SK-N-SH (cell line): ENCODE measurements around the gene HAGH. TPM values are rescaled to one million over a fixed set of nuclear protein-coding genes. Genes with fewer than 3 reads are reported as not detected.

Experiments
- CTCF ChIA-PET: fragments of 300-600, 350-600 bp; formaldehyde crosslinking; extraction: SDS; loops from one replicate; lab custom pipeline; 2021; lab: Yijun Ruan, JAX
- POLR2A ChIA-PET: fragments of 350-600 bp; sonication (Branson Sonifier 250); formaldehyde crosslinking; extraction: SDS; loops from one replicate; lab custom pipeline; 2020; ENCODE audit warnings: antibody characterized with exemption, inconsistent platforms; lab: Yijun Ruan, JAX
- DNase-seq: peaks from one replicate; pipeline ENCODE4 v3.0.0; 2012
- H2AFZ ChIP-seq: fragments of 200-600 bp; sonication (generic); 2 replicates; pipeline ENCODE4 v1.8.1; 2016; ENCODE audit warnings: antibody characterized with exemption, mild to moderate bottlenecking, low read depth
- H3F3A ChIP-seq: fragments of 200-600 bp; sonication (generic); replicated peaks from 2 replicates; pipeline ENCODE3; 2016; ENCODE audit warnings: antibody characterized with exemption, mild to moderate bottlenecking; ENCODE audit not compliant: insufficient read depth
- H3K27ac ChIP-seq, 2 experiments: fragments of 200-500 bp in 1 of 2; fragments of 200-600 bp in 1 of 2; sonication (Bioruptor generic) in 1 of 2; sonication (generic), shearing (Covaris generic) in 1 of 2; 2 replicates each; pipeline versions ENCODE4 v1.5.1 to v1.6.1; 2014 to 2016; ENCODE audit warnings: low read depth in 2 of 2, inconsistent platforms in 1 of 2, low read length in 1 of 2, mild to moderate bottlenecking in 1 of 2, mixed read lengths in 1 of 2
- H3K27me3 ChIP-seq: fragments of 200-600 bp; sonication (generic), shearing (Covaris generic); 2 replicates; pipeline ENCODE4 v1.6.1; 2016; ENCODE audit warnings: mixed run types; ENCODE audit not compliant: insufficient read depth
- H3K36me3 ChIP-seq, 2 experiments: fragments of 200-500 bp in 1 of 2; fragments of 200-600 bp in 1 of 2; sonication (Bioruptor generic) in 1 of 2; sonication (generic) in 1 of 2; replicated peaks in 1 of 2; 2 replicates each; pipeline versions ENCODE3 to v1.5.1; 2014 to 2016; ENCODE audit warnings: low read length in 1 of 2, mild to moderate bottlenecking in 1 of 2; ENCODE audit not compliant: insufficient read depth in 2 of 2, control insufficient read depth in 1 of 2
- H3K4me1 ChIP-seq, 2 experiments: fragments of 200-500 bp in 1 of 2; fragments of 200-600 bp in 1 of 2; sonication (Bioruptor generic) in 1 of 2; sonication (generic), shearing (Covaris generic) in 1 of 2; 2 replicates each; pipeline versions ENCODE4 v1.5.1 to v1.6.1; 2014 to 2016; ENCODE audit warnings: low read depth in 1 of 2, low read length in 1 of 2, mixed run types in 1 of 2; ENCODE audit not compliant: insufficient read depth in 2 of 2, control insufficient read depth in 1 of 2
- H3K4me2 ChIP-seq: fragments of 200-600 bp; sonication (generic), shearing (Covaris generic); 2 replicates; pipeline ENCODE4 v1.6.1; 2017; ENCODE audit warnings: mixed run types
- H3K4me3 ChIP-seq, 2 experiments: fragments of 200-500 bp in 1 of 2; fragments of 200-600 bp in 1 of 2; sonication (Bioruptor generic) in 1 of 2; sonication (generic), shearing (Covaris generic) in 1 of 2; 2 replicates each; pipeline versions ENCODE4 v1.5.1 to v1.8.1; 2014 to 2016; ENCODE audit warnings: low read depth in 2 of 2, inconsistent platforms in 1 of 2, low read length in 1 of 2, mild to moderate bottlenecking in 1 of 2, mixed read lengths in 1 of 2, moderate library complexity in 1 of 2
- H3K79me2 ChIP-seq: fragments of 200-600 bp; sonication (generic); 2 replicates; pipeline ENCODE4 v1.8.1; 2017; ENCODE audit warnings: mild to moderate bottlenecking; ENCODE audit not compliant: insufficient read depth
- H3K9ac ChIP-seq: fragments of 200-600 bp; sonication (generic); 2 replicates; pipeline ENCODE4 v1.6.1; 2017; ENCODE audit warnings: mixed run types
- H3K9me2 ChIP-seq: fragments of 200-600 bp; sonication (generic); 2 replicates; pipeline ENCODE4 v1.6.1; 2017; ENCODE audit warnings: mixed run types
- H3K9me3 ChIP-seq: fragments of 200-600 bp; sonication (generic); 2 replicates; pipeline ENCODE4 v1.6.1; 2017; ENCODE audit warnings: mixed run types, mild to moderate bottlenecking, moderate library complexity
- H4K20me1 ChIP-seq: fragments of 200-600 bp; sonication (generic); 2 replicates; pipeline ENCODE4 v1.6.1; 2017; ENCODE audit warnings: mild to moderate bottlenecking, mixed run types; ENCODE audit not compliant: insufficient read depth
- CHD2 ChIP-seq: fragments of 150-350 bp; IDR thresholded peaks from 2 replicates; pipeline ENCODE4 v1.6.1; 2018; ENCODE audit warnings: low read length; ENCODE audit not compliant: partially characterized antibody
- FOSL2 ChIP-seq: IDR thresholded peaks from 2 replicates; pipeline ENCODE4 v1.4.0; 2012; ENCODE audit warnings: low read depth, mild to moderate bottlenecking, moderate library complexity, borderline replicate concordance
- FOXM1 ChIP-seq: IDR thresholded peaks from 2 replicates; pipeline ENCODE4 v1.4.0; 2012; ENCODE audit warnings: low read depth, mild to moderate bottlenecking
- GABPA ChIP-seq: IDR thresholded peaks from 2 replicates; pipeline ENCODE4 v1.4.0; 2012; ENCODE audit warnings: low read depth, mild to moderate bottlenecking
- GATA2 ChIP-seq: sonication (generic); formaldehyde crosslinking; IDR thresholded peaks from 2 replicates; pipeline ENCODE4 v1.5.0; 2020; ENCODE audit warnings: mild to moderate bottlenecking, missing genetic modification reagents
- MEF2A ChIP-seq: IDR thresholded peaks from 2 replicates; pipeline ENCODE4 v1.4.0; 2012; ENCODE audit warnings: low read depth, borderline replicate concordance
- NRF1 ChIP-seq: IDR thresholded peaks from 2 replicates; pipeline ENCODE4 v1.6.1; 2012; ENCODE audit warnings: low read depth, mild to moderate bottlenecking, low read length
- POLR2AphosphoS5 ChIP-seq: IDR thresholded peaks from 2 replicates; pipeline ENCODE4 v1.6.1; 2012; ENCODE audit warnings: low read depth, low read length
- RAD21 ChIP-seq: IDR thresholded peaks from 2 replicates; pipeline ENCODE4 v1.6.1; 2012; ENCODE audit warnings: mild to moderate bottlenecking, low read length
- RCOR1 ChIP-seq: fragments of 150-350 bp; IDR thresholded peaks from 2 replicates; pipeline ENCODE4 v1.6.1; 2017; ENCODE audit warnings: antibody characterized with exemption, low read length
- RFX5 ChIP-seq: IDR thresholded peaks from 2 replicates; pipeline ENCODE4 v1.6.1; 2012; ENCODE audit warnings: mild to moderate bottlenecking, improper control_type of control experiment, low read length
- RXRA ChIP-seq: IDR thresholded peaks from 2 replicates; pipeline ENCODE4 v1.4.0; 2012; ENCODE audit warnings: low read depth, mild to moderate bottlenecking, borderline replicate concordance
- TCF12 ChIP-seq: IDR thresholded peaks from 2 replicates; pipeline ENCODE4 v1.4.0; 2012
- TEAD4 ChIP-seq: IDR thresholded peaks from 2 replicates; pipeline ENCODE4 v1.4.0; 2012; ENCODE audit warnings: mild to moderate bottlenecking, borderline replicate concordance; ENCODE audit not compliant: insufficient read depth
- WGBS: methylation state at CpG from one replicate; pipeline ENCODE4 v1.1.6; 2017; ENCODE audit warnings: low lambda C conversion rate; 5-methylcytosine and 5-hydroxymethylcytosine counted together
- polyA plus RNA-seq, 3 experiments: library from polyadenylated mRNA; depleted of rRNA; stranded (reverse); fragments of >200 nt; gene quantifications; 2 replicates each; pipeline ENCODE4 v1.2.3, GENCODE V29; 2012
- TF ChIP-seq, protein P1 (sequence below): fragments of 150-350 bp; IDR thresholded peaks from 2 replicates; pipeline ENCODE4 v1.6.1; 2017; ENCODE audit warnings: antibody characterized with exemption, low read length, low read depth, borderline replicate concordance
- TF ChIP-seq, protein P2 (sequence below): fragments of 150-350 bp; IDR thresholded peaks from 2 replicates; pipeline ENCODE4 v1.6.1; 2016; ENCODE audit warnings: mild to moderate bottlenecking, low read depth, low read length
- TF ChIP-seq, protein P3 (sequence below): IDR thresholded peaks from 2 replicates; pipeline ENCODE4 v1.4.0; 2012; ENCODE audit warnings: low read depth, borderline replicate concordance
- TF ChIP-seq, protein P4 (sequence below): IDR thresholded peaks from 2 replicates; pipeline ENCODE4 v1.4.0; 2012; ENCODE audit warnings: low read depth, borderline replicate concordance

HAGH gene
- polyA plus RNA-seq, 1 of the 3 experiments (the other 2 are of a cell fraction) = 138 TPM

DNA sequence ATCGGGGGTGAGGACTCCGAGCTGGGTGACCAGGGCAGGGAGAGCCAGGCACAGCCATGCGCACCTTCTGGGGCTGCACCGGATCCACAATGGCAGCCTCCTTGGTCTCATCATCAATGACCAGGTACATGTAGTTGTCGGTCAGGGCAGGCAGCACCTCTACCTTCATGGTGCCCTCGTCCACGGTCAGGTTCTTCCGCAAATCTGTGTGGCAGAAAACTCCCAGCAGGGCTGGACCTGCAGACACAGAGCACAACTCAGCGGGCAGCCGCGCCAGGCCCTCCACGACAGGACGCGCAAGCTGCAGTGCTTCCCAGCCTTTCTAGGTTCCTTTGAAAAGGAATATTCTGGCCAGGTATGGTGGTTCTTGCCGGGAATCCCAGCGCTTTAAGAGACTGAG, 3.8 kb downstream of the HAGH start:
- Histone ChIP-seq H3K4me2 (no peak overlapping the region), H3K4me1 (peaks cover 0 to 8% of the 10 kb centered on the region in 2 experiments; a peak in 1 of 4 replicates), H3K9me2 (no peaks in the 10 kb centered on the region), H3K79me2 (peaks cover 37% of the 10 kb centered on the region), H3K27me3 (no peaks in the 10 kb centered on the region)
- CTCF ChIA-PET = interaction anchor here (2.6 kb wide), 1 partner anchor 106 kb away, joined by 7 read pairs; no protein-coding TSS in a partner anchor
- POLR2A ChIA-PET = no interaction called here
- TF ChIP-seq RAD21 (no peak), GABPA (no peak), CHD2 (no peak), NRF1 (no peak), TCF12 (no peak), RXRA (no peak), FOSL2 (no peak), MEF2A (no peak), TEAD4 (no peak), RFX5 (no peak), RCOR1 (no peak), POLR2AphosphoS5 (no peak), GATA2 (CRISPR knock-in tag) (no peak), FOXM1 (no peak)
- TF ChIP-seq, protein P1, sequence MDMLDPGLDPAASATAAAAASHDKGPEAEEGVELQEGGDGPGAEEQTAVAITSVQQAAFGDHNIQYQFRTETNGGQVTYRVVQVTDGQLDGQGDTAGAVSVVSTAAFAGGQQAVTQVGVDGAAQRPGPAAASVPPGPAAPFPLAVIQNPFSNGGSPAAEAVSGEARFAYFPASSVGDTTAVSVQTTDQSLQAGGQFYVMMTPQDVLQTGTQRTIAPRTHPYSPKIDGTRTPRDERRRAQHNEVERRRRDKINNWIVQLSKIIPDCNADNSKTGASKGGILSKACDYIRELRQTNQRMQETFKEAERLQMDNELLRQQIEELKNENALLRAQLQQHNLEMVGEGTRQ = no peak
- TF ChIP-seq, protein P2, sequence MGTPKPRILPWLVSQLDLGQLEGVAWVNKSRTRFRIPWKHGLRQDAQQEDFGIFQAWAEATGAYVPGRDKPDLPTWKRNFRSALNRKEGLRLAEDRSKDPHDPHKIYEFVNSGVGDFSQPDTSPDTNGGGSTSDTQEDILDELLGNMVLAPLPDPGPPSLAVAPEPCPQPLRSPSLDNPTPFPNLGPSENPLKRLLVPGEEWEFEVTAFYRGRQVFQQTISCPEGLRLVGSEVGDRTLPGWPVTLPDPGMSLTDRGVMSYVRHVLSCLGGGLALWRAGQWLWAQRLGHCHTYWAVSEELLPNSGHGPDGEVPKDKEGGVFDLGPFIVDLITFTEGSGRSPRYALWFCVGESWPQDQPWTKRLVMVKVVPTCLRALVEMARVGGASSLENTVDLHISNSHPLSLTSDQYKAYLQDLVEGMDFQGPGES = no peak
- TF ChIP-seq, protein P3, sequence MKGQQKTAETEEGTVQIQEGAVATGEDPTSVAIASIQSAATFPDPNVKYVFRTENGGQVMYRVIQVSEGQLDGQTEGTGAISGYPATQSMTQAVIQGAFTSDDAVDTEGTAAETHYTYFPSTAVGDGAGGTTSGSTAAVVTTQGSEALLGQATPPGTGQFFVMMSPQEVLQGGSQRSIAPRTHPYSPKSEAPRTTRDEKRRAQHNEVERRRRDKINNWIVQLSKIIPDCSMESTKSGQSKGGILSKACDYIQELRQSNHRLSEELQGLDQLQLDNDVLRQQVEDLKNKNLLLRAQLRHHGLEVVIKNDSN = no peak
- TF ChIP-seq, protein P4, sequence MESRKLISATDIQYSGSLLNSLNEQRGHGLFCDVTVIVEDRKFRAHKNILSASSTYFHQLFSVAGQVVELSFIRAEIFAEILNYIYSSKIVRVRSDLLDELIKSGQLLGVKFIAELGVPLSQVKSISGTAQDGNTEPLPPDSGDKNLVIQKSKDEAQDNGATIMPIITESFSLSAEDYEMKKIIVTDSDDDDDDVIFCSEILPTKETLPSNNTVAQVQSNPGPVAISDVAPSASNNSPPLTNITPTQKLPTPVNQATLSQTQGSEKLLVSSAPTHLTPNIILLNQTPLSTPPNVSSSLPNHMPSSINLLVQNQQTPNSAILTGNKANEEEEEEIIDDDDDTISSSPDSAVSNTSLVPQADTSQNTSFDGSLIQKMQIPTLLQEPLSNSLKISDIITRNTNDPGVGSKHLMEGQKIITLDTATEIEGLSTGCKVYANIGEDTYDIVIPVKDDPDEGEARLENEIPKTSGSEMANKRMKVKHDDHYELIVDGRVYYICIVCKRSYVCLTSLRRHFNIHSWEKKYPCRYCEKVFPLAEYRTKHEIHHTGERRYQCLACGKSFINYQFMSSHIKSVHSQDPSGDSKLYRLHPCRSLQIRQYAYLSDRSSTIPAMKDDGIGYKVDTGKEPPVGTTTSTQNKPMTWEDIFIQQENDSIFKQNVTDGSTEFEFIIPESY = no peak
- TF ChIP-seq, all 33 proteins: peak for 0
- peaks cover 0 to 4% of the 10 kb centered on the region in 2 experiments for H3K36me3 ChIP-seq
- no peak for DNase-seq
- no peaks in the 10 kb centered on the region for H3F3A ChIP-seq
- H4K20me1 ChIP-seq = no peaks in the 10 kb centered on the region
- no peak overlapping the region for H3K4me3 ChIP-seq
- H3K27ac ChIP-seq = no peak overlapping the region
- no peaks in the 10 kb centered on the region for H3K9me3 ChIP-seq
- 92% methylated on average over 10 of the region's 16 CpGs for WGBS
- no peak overlapping the region for H3K9ac ChIP-seq
- no peak overlapping the region for H2AFZ ChIP-seq
